Effector memory CD8-positive, alpha-beta T cell (primary cell): Measurements from ENCODE around the gene LRP6.
"Not testable (repeated sequence)": the region's sequence is repeated elsewhere in the genome, so short reads cannot be mapped to it uniquely, and the experiment has no call there.

ENCODE experiments used
- ATAC-seq: fragments of 150-1000 bp; cut with Tn5 transposase; replicated peaks from 2 replicates; pipeline ENCODE4 v1.10.0; 2021; ENCODE audit warnings: mild to moderate bottlenecking, moderate library complexity
- DNase-seq, 3 experiments: peaks; one replicate each; pipeline ENCODE4 v3.0.0; 2021
- H3K27ac Mint-ChIP-seq, 2 donors: one replicate each; pipeline ENCODE4 v1.8.0; 2022; ENCODE audit warnings: mild to moderate bottlenecking in 2 of 2, mixed read lengths in 2 of 2, moderate library complexity in 2 of 2
- H3K27me3 Mint-ChIP-seq, 2 donors: one replicate each; pipeline ENCODE4 v1.8.0; 2022; ENCODE audit warnings: mixed read lengths in 2 of 2
- H3K36me3 Mint-ChIP-seq: one replicate; pipeline ENCODE4 v1.8.0; 2022; ENCODE audit warnings: mild to moderate bottlenecking, moderate library complexity, mixed read lengths; ENCODE audit not compliant: insufficient read depth
- H3K4me1 Mint-ChIP-seq, 2 donors: one replicate each; pipeline ENCODE4 v1.8.0; 2022; ENCODE audit warnings: low read depth in 2 of 2, mixed read lengths in 2 of 2
- H3K4me3 Mint-ChIP-seq, 2 donors: one replicate each; pipeline ENCODE4 v1.8.0; 2022; ENCODE audit warnings: mild to moderate bottlenecking in 2 of 2, mixed read lengths in 2 of 2, moderate library complexity in 2 of 2
- H3K9me3 Mint-ChIP-seq, 2 donors: one replicate each; pipeline ENCODE4 v1.8.0; 2022; ENCODE audit warnings: mixed read lengths in 2 of 2

Gene LRP6

DNA sequence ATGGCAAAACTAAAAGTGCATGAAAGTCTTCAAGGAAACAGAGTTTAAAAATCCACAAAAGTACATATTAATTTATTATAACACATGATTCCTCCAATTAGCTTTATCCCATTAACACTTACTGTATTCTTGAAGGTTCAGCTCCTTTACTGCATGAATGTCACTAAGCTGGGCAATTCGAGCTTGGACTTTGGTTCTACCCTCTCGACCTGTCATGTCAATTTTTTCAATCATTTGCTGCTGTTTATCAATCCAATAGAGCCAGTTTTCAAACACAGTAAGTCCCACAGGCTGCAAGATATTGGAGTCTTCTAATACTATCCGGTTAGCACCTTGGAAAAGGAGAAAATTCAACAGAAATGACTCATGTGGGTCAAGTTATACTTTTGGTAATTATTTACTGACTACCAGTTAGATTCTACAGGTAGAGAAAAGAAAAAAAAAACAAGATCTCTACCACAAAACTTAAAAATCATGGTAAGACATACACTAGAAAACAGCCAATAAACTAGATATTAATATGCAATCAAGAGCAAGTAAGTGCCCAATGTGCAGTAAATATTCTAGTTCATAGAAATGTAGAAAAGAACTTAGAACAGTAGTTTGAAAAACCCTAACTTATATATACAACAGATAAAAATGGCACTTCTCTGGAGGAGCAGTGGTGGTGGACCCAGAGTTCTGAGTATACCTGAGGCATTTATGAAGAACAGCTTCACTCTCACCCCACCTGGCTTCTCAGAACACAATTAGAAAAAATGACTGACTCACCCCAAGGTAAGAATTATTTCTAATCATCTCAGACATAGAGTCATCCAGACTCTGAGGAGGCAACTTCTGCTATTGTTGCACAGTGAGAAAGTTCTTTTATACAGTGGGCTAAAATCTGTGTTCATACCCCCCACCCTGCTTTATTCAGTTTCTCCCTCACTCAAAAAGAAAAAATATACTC, 128.4 kb downstream of the LRP6 start:
- Mint-ChIP-seq H3K36me3 (peaks cover 6% of the 10 kb centered on the region), H3K4me1 (no peaks in the 10 kb centered on the region), H3K27me3 (peaks cover 57 to 74% of the 10 kb centered on the region in 2 donors), H3K27ac (no peak overlapping the region), H3K9me3 (no peaks in the 10 kb centered on the region), H3K4me3 (no peak overlapping the region)
- DNase-seq = no peak
- no peak for ATAC-seq

DNA sequence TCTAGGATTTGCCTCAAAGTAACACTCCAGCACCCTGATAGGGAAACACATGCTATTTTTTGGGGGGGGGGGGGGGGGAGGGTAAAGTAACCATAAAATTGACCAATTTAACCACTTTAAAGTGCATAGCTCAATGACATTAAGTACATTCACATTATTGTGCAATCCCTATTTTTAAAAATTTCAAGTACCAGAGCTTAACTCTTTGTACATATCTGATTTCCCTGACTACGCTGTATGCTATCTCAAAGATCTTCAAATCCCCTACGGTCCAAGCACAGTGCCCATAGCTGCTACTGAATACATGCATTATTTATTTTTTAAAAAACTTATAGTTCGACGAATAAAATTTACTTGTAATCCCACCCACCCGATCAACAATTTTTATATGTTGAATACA, 133.1 kb downstream of the LRP6 start:
- Mint-ChIP-seq H3K4me1 (no peaks in the 10 kb centered on the region), H3K27ac (no peak overlapping the region), H3K9me3 (no peaks in the 10 kb centered on the region), H3K36me3 (no peaks in the 10 kb centered on the region), H3K27me3 (peaks cover 30 to 51% of the 10 kb centered on the region in 2 donors), H3K4me3 (no peak overlapping the region)
- DNase-seq = no peak
- ATAC-seq = no peak

DNA sequence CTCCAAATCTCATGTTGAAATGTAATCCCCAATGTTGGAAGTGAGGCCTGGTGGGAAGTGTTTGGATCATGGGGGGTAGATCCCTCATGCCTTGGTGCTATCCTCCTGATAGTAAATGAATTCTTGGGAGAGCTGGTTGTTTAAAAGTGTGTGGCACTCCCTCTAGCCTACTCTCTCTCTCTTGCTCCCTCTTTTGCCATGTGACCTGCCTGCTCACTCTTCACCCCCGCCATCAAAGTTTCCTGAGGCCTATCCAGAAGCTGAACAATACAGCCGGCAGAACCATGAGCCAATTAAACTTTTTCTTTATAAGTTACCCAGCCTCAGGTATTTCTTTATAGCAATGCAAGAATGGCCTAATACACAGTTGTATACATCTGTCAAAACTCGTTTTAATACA, 133.6 kb downstream of the LRP6 start:
- Mint-ChIP-seq H3K4me1 (no peaks in the 10 kb centered on the region), H3K27ac (no peak overlapping the region), H3K9me3 (no peaks in the 10 kb centered on the region), H3K36me3 (no peaks in the 10 kb centered on the region), H3K4me3 (no peak overlapping the region), H3K27me3 (peaks cover 34 to 47% of the 10 kb centered on the region in 2 donors)
- DNase-seq (no peak), ATAC-seq (no peak)

DNA sequence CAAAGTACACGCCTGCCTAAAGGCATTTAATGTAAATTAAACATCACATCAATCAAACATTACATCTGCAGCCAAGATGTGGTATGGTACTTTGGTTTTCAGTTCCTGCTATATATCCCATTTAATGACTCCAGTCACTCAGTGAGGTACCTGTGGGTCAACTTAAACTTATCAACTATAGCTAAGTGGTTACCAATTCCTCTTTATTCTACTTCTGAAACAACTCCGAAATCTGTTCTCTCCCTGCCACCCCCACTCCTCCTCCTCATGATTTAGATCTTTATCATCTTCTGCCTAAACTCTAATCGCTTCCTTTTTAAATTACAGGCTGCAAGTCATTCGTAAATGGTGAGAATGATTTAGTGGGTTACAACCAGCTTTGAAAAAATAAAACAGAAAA, 138.2 kb downstream of the LRP6 start:
- no peak overlapping the region for H3K4me3 Mint-ChIP-seq
- no peak for ATAC-seq

DNA sequence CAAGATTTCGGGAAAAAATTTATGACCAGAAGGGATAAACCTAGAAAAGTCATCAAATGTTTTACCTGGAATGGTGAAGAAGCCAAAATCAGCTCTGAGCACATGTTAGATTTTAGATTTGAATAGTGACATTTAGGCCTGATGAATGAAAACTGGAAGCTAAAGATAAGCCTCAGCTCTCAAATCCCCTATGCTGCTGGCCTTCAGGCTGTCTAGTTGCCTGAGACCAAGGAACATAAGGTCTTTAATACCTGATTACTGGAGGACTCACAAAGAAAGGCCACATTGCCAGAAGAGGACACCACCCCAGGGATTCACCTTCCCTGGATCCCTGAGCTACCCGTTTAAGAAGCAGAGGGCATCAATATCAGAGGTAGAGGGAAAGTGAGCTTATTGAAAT, 139.5 kb downstream of the LRP6 start:
- no peak overlapping the region for H3K4me3 Mint-ChIP-seq
- H3K4me1 Mint-ChIP-seq = no peaks in the 10 kb centered on the region
- H3K27ac Mint-ChIP-seq = no peak overlapping the region
- H3K9me3 Mint-ChIP-seq = no peaks in the 10 kb centered on the region
- peaks cover 13 to 21% of the 10 kb centered on the region in 2 donors for H3K27me3 Mint-ChIP-seq
- no peaks in the 10 kb centered on the region for H3K36me3 Mint-ChIP-seq
- ATAC-seq (no peak), DNase-seq (no peak)

More for the DNA sequence above, 138.2 kb downstream of the LRP6 start:
- no peaks in the 10 kb centered on the region for H3K4me1 Mint-ChIP-seq
- H3K9me3 Mint-ChIP-seq = no peaks in the 10 kb centered on the region
- H3K36me3 Mint-ChIP-seq = no peaks in the 10 kb centered on the region
- H3K27ac Mint-ChIP-seq = no peak overlapping the region
- H3K27me3 Mint-ChIP-seq = peaks cover 20 to 21% of the 10 kb centered on the region in 2 donors
- no peak for DNase-seq

DNA sequence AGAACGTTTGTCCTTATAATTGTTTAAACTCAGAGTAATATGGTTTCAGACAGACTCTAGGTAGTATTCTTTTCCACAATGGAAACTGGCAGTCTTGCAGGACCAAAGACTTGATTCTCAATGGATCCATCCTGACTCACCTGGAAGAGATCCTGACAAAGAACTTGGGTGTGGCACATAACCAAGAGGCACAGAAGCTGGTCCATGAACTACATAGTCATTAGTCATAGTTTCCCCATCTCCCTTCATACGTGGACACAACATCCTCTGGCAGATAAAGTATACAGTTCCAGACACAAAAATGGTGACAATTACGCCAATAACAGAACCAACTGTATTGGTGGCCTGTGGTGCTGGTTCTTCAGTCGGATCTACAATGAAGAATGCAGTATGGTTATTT, 140.3 kb downstream of the LRP6 start:
- Mint-ChIP-seq H3K4me1 (no peaks in the 10 kb centered on the region), H3K27me3 (peaks cover 13 to 21% of the 10 kb centered on the region in 2 donors), H3K27ac (no peak overlapping the region), H3K4me3 (no peak overlapping the region), H3K9me3 (no peaks in the 10 kb centered on the region), H3K36me3 (no peaks in the 10 kb centered on the region)
- no peak for DNase-seq
- ATAC-seq = no peak

DNA sequence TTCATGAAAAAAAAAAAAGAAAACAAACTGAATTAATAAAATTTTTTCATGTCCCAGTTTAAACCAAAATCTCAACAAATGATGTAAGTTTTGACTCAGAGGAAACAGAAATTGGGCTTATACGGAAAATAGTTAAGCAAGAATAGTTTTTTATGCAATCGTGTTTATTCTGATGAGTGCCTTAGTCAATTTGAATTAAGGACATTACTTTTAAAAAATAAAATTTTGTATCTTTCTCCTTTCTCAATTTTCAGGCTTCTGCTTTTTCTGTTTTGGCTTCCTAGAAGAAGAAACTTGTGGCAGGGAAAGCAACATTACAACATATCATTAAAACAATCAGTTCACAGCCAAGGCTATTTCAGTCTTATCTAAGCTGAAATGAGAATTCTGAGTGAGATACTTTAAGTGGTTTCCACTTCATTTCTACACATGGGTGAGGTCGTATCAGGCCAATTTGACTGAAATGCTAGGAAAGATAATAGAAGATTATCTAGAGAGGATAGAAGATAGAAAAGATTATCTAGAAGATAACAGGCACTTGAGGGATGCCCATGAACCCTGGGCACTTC, 143.7 kb downstream of the LRP6 start:
- H3K27ac Mint-ChIP-seq = no peak overlapping the region
- no peak overlapping the region for H3K4me3 Mint-ChIP-seq
- H3K36me3 Mint-ChIP-seq = peaks cover 3% of the 10 kb centered on the region
- no peaks in the 10 kb centered on the region for H3K4me1 Mint-ChIP-seq
- ATAC-seq (no peak), DNase-seq (no peak)
- H3K9me3 Mint-ChIP-seq = no peaks in the 10 kb centered on the region
- peaks cover 0 to 13% of the 10 kb centered on the region in 2 donors for H3K27me3 Mint-ChIP-seq

DNA sequence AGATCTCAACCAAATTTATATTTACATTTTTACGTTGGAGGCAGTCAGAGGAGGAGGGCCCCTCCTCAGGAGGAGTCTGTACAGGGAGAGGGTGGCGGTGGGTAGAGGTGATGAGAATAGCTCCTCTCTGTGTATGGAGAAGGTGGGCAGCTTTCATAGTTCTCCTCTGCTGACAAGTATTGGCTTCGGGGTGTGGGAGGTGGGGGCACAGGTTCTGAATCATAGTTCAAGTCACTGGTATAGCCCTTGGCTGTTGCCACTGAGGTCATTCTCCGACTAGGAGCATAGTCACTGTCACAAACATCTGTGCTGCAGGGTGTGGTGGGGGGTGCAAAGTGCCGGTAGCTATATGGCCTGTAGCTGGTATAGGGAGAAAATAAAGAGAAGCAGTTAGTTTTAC, 145.8 kb downstream of the LRP6 start:
- Mint-ChIP-seq H3K4me3 (no peak overlapping the region), H3K4me1 (no peaks in the 10 kb centered on the region), H3K36me3 (peaks cover 3% of the 10 kb centered on the region), H3K9me3 (no peaks in the 10 kb centered on the region), H3K27me3 (peaks cover 0 to 10% of the 10 kb centered on the region in 2 donors), H3K27ac (no peak overlapping the region)
- ATAC-seq = no peak
- DNase-seq = no peak

DNA sequence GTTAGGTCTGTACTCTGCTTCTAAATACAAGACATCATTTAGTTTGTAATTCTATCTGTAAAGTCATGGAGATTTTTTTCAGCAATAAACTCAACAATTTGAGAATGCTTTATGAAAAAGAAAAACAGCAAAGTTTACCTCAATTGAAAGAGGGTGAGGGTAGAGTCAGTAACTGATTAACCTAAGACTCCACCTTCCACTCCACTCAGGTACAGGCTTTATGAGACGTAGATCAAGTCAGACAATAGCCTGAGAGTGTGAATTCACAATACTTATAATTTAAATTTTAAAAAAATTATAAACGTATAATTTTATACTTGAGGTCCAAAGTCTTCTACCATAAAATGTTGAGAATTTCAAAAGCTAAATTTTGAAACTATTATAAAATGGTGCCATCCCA, 150.2 kb downstream of the LRP6 start:
- H3K9me3 Mint-ChIP-seq = no peaks in the 10 kb centered on the region
- no peaks in the 10 kb centered on the region for H3K4me1 Mint-ChIP-seq
- H3K4me3 Mint-ChIP-seq = no peak overlapping the region
- DNase-seq = no peak
- H3K27ac Mint-ChIP-seq = no peak overlapping the region
- H3K27me3 Mint-ChIP-seq = peaks cover 38 to 39% of the 10 kb centered on the region in 2 donors
- no peak for ATAC-seq
- peaks cover 3% of the 10 kb centered on the region for H3K36me3 Mint-ChIP-seq

DNA sequence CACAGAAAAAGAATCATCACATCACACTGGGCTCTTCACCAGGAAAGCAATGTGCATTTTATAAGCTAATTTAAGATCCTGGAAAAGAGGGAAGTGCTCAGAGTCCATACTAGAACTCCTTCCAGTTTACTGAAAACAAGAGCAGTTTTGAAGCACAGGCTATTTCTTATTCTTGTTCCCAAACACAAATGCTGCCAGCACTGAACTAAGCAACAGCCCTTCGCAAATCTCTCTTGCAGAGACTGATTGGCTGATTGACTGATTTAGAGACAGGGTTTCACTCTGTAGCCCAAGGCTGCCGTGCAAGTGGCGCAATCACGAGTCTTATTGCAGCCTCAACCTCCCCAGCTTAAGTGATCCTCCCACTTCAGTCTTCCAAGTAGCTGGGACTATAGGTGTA, 151.3 kb downstream of the LRP6 start:
- Mint-ChIP-seq H3K4me1 (no peaks in the 10 kb centered on the region), H3K27ac (no peak overlapping the region), H3K9me3 (no peaks in the 10 kb centered on the region), H3K36me3 (no peaks in the 10 kb centered on the region), H3K27me3 (peaks cover 39 to 47% of the 10 kb centered on the region in 2 donors), H3K4me3 (no peak overlapping the region)
- no peak for ATAC-seq
- DNase-seq = no peak

DNA sequence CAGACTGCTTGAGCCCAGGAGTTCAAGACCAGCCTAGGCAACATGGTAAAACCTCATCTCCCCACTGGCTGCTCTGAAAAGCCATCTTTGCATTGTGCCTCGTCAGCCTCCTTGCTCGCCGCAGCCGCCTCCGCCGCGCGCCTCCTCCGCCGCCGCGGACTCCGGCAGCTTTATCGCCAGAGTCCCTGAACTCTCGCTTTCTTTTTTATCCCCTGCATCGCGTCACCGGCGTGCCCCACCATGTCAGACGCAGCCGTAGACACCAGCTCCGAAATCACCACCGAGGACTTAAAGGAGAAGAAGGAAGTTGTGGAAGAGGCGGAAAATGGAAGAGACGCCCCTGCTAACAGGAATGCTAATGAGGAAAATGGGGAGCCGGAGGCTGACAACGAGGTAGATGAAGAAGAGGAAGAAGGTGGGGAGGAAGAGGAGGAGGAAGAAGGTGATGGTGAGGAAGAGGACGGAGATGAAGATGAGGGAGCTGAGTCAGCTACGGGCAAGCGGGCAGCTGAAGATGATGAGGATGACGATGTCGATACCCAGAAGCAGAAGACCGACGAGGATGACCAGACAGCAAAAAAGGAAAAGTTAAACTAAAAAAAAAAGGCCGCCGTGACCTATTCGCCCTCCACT, 155.8 kb downstream of the LRP6 start:
- ATAC-seq, H3K4me1 Mint-ChIP-seq, H3K36me3 Mint-ChIP-seq: not testable (repeated sequence)
- Mint-ChIP-seq H3K27ac (peak overlapping the region in 1 of 2 donors; percentile 87), H3K27me3 (peaks cover 38 to 57% of the 10 kb centered on the region in 2 donors), H3K9me3 (peaks cover 7 to 13% of the 10 kb centered on the region in 2 donors), H3K4me3 (peak overlapping the region; percentile 19 to 73)
- peak; percentile 5 to 26 (median 5) for DNase-seq

DNA sequence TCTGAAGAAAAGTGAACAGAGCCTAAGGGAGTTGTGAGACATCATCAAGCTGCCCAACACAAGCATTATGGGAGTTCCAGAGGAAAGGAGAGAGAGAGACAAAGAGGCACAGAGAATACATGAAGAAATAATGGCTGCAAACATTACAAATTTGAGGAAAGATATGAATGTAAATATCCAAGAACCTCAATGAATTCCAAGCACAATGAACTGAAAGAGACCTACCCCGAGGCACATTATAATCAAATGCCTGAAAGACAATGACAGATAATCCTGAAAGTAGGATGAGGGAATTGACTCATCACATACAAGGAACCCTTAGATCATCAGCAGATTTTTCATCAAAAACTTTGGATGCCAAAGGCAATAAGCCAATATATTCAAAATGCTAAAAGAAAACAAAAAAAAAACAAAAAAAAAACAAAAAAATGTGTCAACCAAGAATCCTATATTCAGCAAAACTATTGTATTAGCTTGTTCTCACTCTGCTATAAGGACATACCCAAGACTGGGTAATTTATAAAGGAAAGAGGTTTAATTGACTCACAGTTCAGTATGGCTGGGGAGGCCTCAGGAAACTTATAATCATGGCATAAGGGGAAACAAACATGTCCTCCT, 158.3 kb downstream of the LRP6 start:
- Mint-ChIP-seq H3K4me3 (no peak overlapping the region), H3K4me1 (no peaks in the 10 kb centered on the region), H3K9me3 (peaks cover 7 to 13% of the 10 kb centered on the region in 2 donors), H3K27me3 (peaks cover 30 to 38% of the 10 kb centered on the region in 2 donors), H3K36me3 (no peaks in the 10 kb centered on the region), H3K27ac (no peak overlapping the region)
- DNase-seq (no peak), ATAC-seq (no peak)

DNA sequence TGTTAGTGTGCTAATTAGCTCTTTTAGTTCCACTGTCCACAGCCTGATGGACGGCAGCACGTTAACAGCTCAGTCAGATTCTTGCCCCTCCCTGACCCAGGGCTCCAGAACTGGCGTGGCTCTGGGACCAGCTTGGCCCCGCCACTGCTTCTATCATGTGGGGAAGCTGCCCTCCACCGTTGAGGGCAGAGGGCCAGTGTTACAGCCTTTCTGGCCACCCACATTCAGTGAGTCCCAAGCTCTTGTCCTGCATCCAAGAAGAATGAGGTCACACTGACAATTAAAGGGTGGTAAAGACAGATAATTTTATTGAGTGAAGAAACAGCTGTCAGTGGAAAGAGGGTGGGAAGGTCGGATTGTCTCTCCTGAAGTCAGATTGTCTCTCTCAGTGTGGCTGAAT, 159.2 kb downstream of the LRP6 start:
- ATAC-seq (no peak), DNase-seq (no peak)
- Mint-ChIP-seq H3K4me3 (no peak overlapping the region), H3K27ac (no peak overlapping the region), H3K27me3 (peaks cover 22 to 29% of the 10 kb centered on the region in 2 donors), H3K36me3 (no peaks in the 10 kb centered on the region), H3K9me3 (peaks cover 8 to 13% of the 10 kb centered on the region in 2 donors), H3K4me1 (no peaks in the 10 kb centered on the region)
